H9 (cell line): ENCODE data around the gene ERFE. TPM values are rescaled to one million over a fixed set of nuclear protein-coding genes. Genes with fewer than 3 reads are reported as not detected.

Source experiments
- DNase-seq: peaks from one replicate; pipeline ENCODE4 v3.0.0-alpha.2; 2017
- H2AFZ ChIP-seq: one replicate; pipeline ENCODE4 v1.6.1; 2013; ENCODE audit warnings: mild to moderate bottlenecking, low read length, control low read depth, moderate library complexity
- H2AK5ac ChIP-seq: 2 replicates; pipeline ENCODE4 v1.6.1; 2013; ENCODE audit warnings: low read length, control low read depth, mixed read lengths; ENCODE audit not compliant: insufficient read length
- H2BK120ac ChIP-seq: one replicate; pipeline ENCODE4 v1.6.1; 2013; ENCODE audit warnings: low read depth, mild to moderate bottlenecking, low read length, control low read depth, inconsistent platforms; ENCODE audit not compliant: poor library complexity, severe bottlenecking
- H2BK12ac ChIP-seq: 2 replicates; pipeline ENCODE4 v1.6.1; 2013; ENCODE audit warnings: low read length, control low read depth, mixed read lengths, low read depth; ENCODE audit not compliant: insufficient read length
- H2BK15ac ChIP-seq: 2 replicates; pipeline ENCODE4 v1.6.1; 2013; ENCODE audit warnings: low read depth, low read length, control low read depth
- H2BK20ac ChIP-seq: one replicate; pipeline ENCODE4 v1.6.1; 2013; ENCODE audit warnings: low read depth, mild to moderate bottlenecking, low read length, control low read depth, inconsistent platforms; ENCODE audit not compliant: poor library complexity, severe bottlenecking
- H2BK5ac ChIP-seq: 2 replicates; pipeline ENCODE4 v1.6.1; 2013; ENCODE audit warnings: low read length, control low read depth, mixed read lengths; ENCODE audit not compliant: insufficient read length
- H3K14ac ChIP-seq: 2 replicates; pipeline ENCODE4 v1.6.1; 2013; ENCODE audit warnings: low read length, control low read depth; ENCODE audit not compliant: insufficient read depth
- H3K18ac ChIP-seq: 2 replicates; pipeline ENCODE4 v1.6.1; 2013; ENCODE audit warnings: low read depth, mild to moderate bottlenecking, mixed read lengths, low read length, control low read depth; ENCODE audit not compliant: insufficient read length
- H3K23ac ChIP-seq: 2 replicates; pipeline ENCODE4 v1.6.1; 2013; ENCODE audit warnings: low read length, control low read depth, mixed read lengths, low read depth; ENCODE audit not compliant: insufficient read length
- H3K23me2 ChIP-seq: 2 replicates; pipeline ENCODE4 v1.6.1; 2013; ENCODE audit warnings: low read depth, mild to moderate bottlenecking, mixed read lengths, low read length, control low read depth; ENCODE audit not compliant: insufficient read length, poor library complexity, severe bottlenecking
- H3K27ac ChIP-seq: 2 replicates; pipeline ENCODE4 v1.5.1; 2013; ENCODE audit warnings: low read length, control low read depth, mixed read lengths, low read depth; ENCODE audit not compliant: insufficient read length
- H3K27me3 ChIP-seq: 2 replicates; pipeline ENCODE4 v1.6.1; 2013; ENCODE audit warnings: low read length, control low read depth, inconsistent platforms; ENCODE audit not compliant: insufficient read depth
- H3K4ac ChIP-seq: 2 replicates; pipeline ENCODE4 v1.6.1; 2013; ENCODE audit warnings: low read depth, mild to moderate bottlenecking, control low read depth, inconsistent platforms, low read length, moderate library complexity
- H3K4me1 ChIP-seq: 2 replicates; pipeline ENCODE4 v1.6.1; 2013; ENCODE audit warnings: low read length, control low read depth, inconsistent platforms; ENCODE audit not compliant: insufficient read depth
- H3K4me2 ChIP-seq: 2 replicates; pipeline ENCODE4 v1.6.1; 2013; ENCODE audit warnings: low read length, control low read depth, mixed read lengths; ENCODE audit not compliant: insufficient read length, insufficient read depth
- H3K56ac ChIP-seq: 2 replicates; pipeline ENCODE4 v1.6.1; 2013; ENCODE audit warnings: low read depth, mild to moderate bottlenecking, mixed read lengths, low read length, control low read depth; ENCODE audit not compliant: insufficient read length
- H3K79me1 ChIP-seq: 2 replicates; pipeline ENCODE4 v1.6.1; 2013; ENCODE audit warnings: low read depth, mild to moderate bottlenecking, moderate library complexity, low read length, control low read depth, inconsistent platforms; ENCODE audit not compliant: insufficient read depth, poor library complexity, severe bottlenecking
- H3K79me2 ChIP-seq: 2 replicates; pipeline ENCODE4 v1.6.1; 2013; ENCODE audit warnings: low read length, control low read depth, inconsistent platforms; ENCODE audit not compliant: insufficient read depth
- H3K9ac ChIP-seq: 2 replicates; pipeline ENCODE4 v1.6.1; 2013; ENCODE audit warnings: low read length, control low read depth, mixed read lengths; ENCODE audit not compliant: insufficient read length; ENCODE audit errors: extremely low read depth
- H3K9me3 ChIP-seq: one replicate; pipeline ENCODE4 v1.6.1; 2013; ENCODE audit warnings: low read depth, low read length, inconsistent platforms; ENCODE audit not compliant: control insufficient read depth
- H3T11ph ChIP-seq: one replicate; pipeline ENCODE4 v1.6.1; 2013; ENCODE audit warnings: mild to moderate bottlenecking, low read length, control low read depth, inconsistent platforms
- H4K20me1 ChIP-seq: one replicate; pipeline ENCODE4 v1.6.1; 2013; ENCODE audit not compliant: control insufficient read depth, insufficient read length, insufficient read depth
- H4K5ac ChIP-seq: 2 replicates; pipeline ENCODE4 v1.6.1; 2013; ENCODE audit warnings: low read depth, mild to moderate bottlenecking, mixed read lengths, low read length, control low read depth; ENCODE audit not compliant: insufficient read length
- H4K8ac ChIP-seq: replicated peaks from 2 replicates; pipeline ENCODE4 v1.6.1; 2013; ENCODE audit warnings: low read length, control low read depth, mixed read lengths, low read depth; ENCODE audit not compliant: insufficient read length
- H4K91ac ChIP-seq: 2 replicates; pipeline ENCODE4 v1.6.1; 2013; ENCODE audit warnings: low read depth, mild to moderate bottlenecking, moderate library complexity, mixed read lengths, low read length, control low read depth; ENCODE audit not compliant: insufficient read length
- H3K27ac Mint-ChIP-seq, 3 experiments: 2 replicates in 2 of 3; 3 replicates in 1 of 3; pipeline ENCODE4 v1.8.0; 2020 to 2021; ENCODE audit warnings: mixed read lengths in 3 of 3, mild to moderate bottlenecking in 1 of 3, moderate library complexity in 1 of 3
- H3K27me3 Mint-ChIP-seq: 2 replicates; pipeline ENCODE4 v1.8.0; 2021; ENCODE audit warnings: low read depth, mild to moderate bottlenecking, moderate library complexity, mixed read lengths
- H3K36me3 Mint-ChIP-seq, 3 experiments: 2 replicates in 2 of 3; 3 replicates in 1 of 3; pipeline ENCODE4 v1.8.0; 2020 to 2021; ENCODE audit warnings: low read depth in 3 of 3, mixed read lengths in 3 of 3; ENCODE audit not compliant: insufficient read depth in 1 of 3
- H3K4me1 Mint-ChIP-seq, 2 experiments: 2 replicates each; pipeline ENCODE4 v1.8.0; 2020; ENCODE audit warnings: mixed read lengths in 2 of 2
- H3K4me3 Mint-ChIP-seq, 2 experiments: 2 replicates in 1 of 2; 3 replicates in 1 of 2; pipeline ENCODE4 v1.8.0; 2020 to 2021; ENCODE audit warnings: mild to moderate bottlenecking in 2 of 2, mixed read lengths in 2 of 2, moderate library complexity in 1 of 2
- H3K9me3 Mint-ChIP-seq, 2 experiments: 2 replicates in 1 of 2; 3 replicates in 1 of 2; pipeline ENCODE4 v1.8.0; 2020; ENCODE audit warnings: mild to moderate bottlenecking in 2 of 2, mixed read lengths in 2 of 2, moderate library complexity in 1 of 2
- WGBS: extraction: QIAGEN DNeasy Blood & Tissue Kit; methylation state at CpG from one replicate; pipeline ENCODE4 v1.1.7; 2013; ENCODE audit warnings: missing lambda C conversion rate, low lambda C conversion rate, mixed read lengths; ENCODE audit not compliant: insufficient read length; ENCODE audit errors: extremely low coverage; 5-methylcytosine and 5-hydroxymethylcytosine counted together
- total RNA-seq: library from RNA; stranded (reverse); gene quantifications from 2 replicates; pipeline ENCODE4 v1.2.1, GENCODE V29; 2021
- TF ChIP-seq, protein P1 (sequence below): fragments of 200-600 bp; sonication (generic); conservative IDR thresholded peaks from 3 replicates; pipeline ENCODE4 v1.8.0; 2021; ENCODE audit warnings: antibody characterized with exemption, mild to moderate bottlenecking

ERFE gene
- total RNA-seq, 1 experiment from 2014 or later: 2.1 TPM

DNA sequence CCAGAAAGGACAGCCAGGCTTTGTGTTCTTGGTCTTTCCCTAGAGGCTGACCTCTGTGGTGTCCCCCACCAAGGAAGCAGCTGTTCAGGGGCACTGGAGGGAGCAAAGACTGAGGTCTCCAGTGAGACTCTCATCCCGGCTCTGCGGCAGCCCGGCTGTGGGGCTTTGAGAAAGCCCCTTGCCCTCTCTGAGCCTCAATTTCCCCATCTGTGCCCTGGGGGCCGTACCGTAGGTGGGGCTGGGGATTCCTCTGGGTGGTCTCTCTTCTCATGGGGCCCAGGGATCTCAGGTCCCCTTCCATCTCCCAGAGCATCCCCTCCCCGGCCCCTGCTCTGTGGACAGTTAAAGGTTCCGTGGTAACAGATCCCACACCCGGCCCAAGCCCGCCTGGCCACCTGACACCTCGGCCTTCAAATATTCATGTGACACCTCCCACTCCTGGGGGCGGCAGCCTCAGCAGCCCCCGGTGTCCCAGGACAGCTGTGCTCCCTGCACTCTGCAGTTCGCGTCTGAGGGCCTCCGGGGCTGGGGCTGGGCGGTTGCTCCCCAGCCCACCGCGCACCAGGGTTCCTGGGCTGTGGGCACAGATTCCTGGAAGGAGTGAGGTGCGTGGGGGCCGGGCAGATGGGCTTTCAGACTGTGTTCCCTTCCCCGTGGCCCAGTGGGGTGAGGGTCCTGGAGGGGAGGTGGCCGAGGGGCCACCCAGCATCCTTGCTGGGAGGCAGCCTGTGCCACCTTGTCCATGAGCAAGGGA, 35.4 kb upstream of the ERFE start:
- Histone ChIP-seq H3K9me3 (no peaks in the 10 kb centered on the region), H3K18ac (no peak overlapping the region), H3K79me2 (no peaks in the 10 kb centered on the region), H3K56ac (no peak overlapping the region), H3K9ac (no peak overlapping the region), H3T11ph (no peak overlapping the region), H4K20me1 (no peaks in the 10 kb centered on the region), H4K8ac (no peak overlapping the region), H3K23me2 (no peaks in the 10 kb centered on the region), H3K27me3 (no peaks in the 10 kb centered on the region), H4K91ac (no peak overlapping the region), H2AFZ (no peak overlapping the region), H3K4me2 (no peak overlapping the region), H3K23ac (no peak overlapping the region), H2BK120ac (no peak overlapping the region), H2BK12ac (no peak overlapping the region), H3K14ac (no peak overlapping the region), H3K27ac (no peak overlapping the region), H2BK15ac (no peak overlapping the region), H2BK20ac (no peak overlapping the region), H3K4ac (no peak overlapping the region), H2BK5ac (no peak overlapping the region), H4K5ac (no peak overlapping the region), H3K4me1 (no peaks in the 10 kb centered on the region), H3K79me1 (no peaks in the 10 kb centered on the region), H2AK5ac (no peak overlapping the region)
- TF ChIP-seq, protein P1, sequence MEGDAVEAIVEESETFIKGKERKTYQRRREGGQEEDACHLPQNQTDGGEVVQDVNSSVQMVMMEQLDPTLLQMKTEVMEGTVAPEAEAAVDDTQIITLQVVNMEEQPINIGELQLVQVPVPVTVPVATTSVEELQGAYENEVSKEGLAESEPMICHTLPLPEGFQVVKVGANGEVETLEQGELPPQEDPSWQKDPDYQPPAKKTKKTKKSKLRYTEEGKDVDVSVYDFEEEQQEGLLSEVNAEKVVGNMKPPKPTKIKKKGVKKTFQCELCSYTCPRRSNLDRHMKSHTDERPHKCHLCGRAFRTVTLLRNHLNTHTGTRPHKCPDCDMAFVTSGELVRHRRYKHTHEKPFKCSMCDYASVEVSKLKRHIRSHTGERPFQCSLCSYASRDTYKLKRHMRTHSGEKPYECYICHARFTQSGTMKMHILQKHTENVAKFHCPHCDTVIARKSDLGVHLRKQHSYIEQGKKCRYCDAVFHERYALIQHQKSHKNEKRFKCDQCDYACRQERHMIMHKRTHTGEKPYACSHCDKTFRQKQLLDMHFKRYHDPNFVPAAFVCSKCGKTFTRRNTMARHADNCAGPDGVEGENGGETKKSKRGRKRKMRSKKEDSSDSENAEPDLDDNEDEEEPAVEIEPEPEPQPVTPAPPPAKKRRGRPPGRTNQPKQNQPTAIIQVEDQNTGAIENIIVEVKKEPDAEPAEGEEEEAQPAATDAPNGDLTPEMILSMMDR: no peak
- Mint-ChIP-seq H3K4me3 (no peak overlapping the region), H3K4me1 (no peaks in the 10 kb centered on the region), H3K36me3 (no peaks in the 10 kb centered on the region), H3K27me3 (peaks cover 4% of the 10 kb centered on the region), H3K9me3 (peaks cover 0 to under 1% of the 10 kb centered on the region in 2 experiments; a peak in 3 of 5 replicates), H3K27ac (no peak overlapping the region)
- DNase-seq: no peak
- WGBS: no CpG with 5 or more reads among the region's 22 CpGs
